ENCODE results near the gene TECTA.

Gene TECTA, protein sequence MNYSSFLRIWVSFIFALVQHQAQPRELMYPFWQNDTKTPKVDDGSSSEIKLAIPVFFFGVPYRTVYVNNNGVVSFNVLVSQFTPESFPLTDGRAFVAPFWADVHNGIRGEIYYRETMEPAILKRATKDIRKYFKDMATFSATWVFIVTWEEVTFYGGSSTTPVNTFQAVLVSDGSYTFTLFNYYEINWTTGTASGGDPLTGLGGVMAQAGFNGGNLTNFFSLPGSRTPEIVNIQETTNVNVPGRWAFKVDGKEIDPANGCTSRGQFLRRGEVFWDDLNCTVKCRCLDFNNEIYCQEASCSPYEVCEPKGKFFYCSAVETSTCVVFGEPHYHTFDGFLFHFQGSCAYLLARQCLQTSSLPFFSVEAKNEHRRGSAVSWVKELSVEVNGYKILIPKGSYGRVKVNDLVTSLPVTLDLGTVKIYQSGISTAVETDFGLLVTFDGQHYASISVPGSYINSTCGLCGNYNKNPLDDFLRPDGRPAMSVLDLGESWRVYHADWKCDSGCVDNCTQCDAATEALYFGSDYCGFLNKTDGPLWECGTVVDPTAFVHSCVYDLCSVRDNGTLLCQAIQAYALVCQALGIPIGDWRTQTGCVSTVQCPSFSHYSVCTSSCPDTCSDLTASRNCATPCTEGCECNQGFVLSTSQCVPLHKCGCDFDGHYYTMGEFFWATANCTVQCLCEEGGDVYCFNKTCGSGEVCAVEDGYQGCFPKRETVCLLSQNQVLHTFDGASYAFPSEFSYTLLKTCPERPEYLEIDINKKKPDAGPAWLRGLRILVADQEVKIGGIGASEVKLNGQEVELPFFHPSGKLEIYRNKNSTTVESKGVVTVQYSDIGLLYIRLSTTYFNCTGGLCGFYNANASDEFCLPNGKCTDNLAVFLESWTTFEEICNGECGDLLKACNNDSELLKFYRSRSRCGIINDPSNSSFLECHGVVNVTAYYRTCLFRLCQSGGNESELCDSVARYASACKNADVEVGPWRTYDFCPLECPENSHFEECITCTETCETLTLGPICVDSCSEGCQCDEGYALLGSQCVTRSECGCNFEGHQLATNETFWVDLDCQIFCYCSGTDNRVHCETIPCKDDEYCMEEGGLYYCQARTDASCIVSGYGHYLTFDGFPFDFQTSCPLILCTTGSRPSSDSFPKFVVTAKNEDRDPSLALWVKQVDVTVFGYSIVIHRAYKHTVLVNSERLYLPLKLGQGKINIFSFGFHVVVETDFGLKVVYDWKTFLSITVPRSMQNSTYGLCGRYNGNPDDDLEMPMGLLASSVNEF (N-terminal part only)

DNA sequence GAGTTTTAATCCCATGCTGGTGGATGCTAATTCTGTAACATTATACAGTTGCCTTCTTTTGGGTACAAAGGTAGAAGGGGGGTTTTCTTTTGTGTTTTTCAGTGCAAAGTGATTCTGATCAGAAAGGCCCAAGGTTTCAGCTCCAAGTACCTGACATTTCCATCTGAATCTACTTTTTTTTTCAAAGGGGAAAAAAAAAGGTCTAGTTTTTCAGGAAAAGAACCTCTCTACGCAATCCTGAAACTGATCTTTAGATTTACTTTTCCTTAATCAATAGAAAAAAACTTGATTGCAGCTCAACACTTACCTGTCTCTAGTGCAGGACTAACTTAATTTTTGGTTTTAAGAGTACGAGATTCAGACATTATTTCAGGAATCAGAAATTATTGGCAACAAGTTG lies at the start of gene TECTA:
Gene TECTA, plus strand, starts transcription at position 301 of the 400 bp plus-strand sequence. CDS start 1,423 bp downstream, outside the sequence.
- no peak for DNase-seq

DNA sequence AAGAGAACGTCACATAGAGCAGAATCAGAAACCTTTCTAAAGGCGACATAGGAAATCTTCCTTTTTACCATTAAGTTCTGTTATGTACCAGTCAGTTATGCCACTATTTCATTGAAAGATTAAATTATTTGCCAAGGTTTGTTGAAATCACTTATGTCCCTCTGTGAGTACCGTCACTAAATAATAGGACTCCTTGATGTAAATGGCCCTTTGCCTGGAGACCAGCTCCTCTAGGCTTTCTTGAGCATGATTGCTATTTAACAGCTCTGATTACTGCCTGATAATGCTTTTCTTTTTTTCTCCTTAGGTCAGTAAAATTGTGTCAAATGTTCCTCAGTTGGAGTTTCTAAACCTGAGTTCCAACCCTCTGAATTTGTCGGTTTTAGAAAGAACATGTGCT lies 47.8 kb upstream of the TECTA start:
- no peak for DNase-seq

- DNase-seq: no peak
Observed at GRCh38 chr11:121054266-121054665, 46.8 kb upstream of the TECTA start.

- no peak for DNase-seq
Observed at GRCh38 chr11:121055076-121055475, 46.0 kb upstream of the TECTA start.

DNA sequence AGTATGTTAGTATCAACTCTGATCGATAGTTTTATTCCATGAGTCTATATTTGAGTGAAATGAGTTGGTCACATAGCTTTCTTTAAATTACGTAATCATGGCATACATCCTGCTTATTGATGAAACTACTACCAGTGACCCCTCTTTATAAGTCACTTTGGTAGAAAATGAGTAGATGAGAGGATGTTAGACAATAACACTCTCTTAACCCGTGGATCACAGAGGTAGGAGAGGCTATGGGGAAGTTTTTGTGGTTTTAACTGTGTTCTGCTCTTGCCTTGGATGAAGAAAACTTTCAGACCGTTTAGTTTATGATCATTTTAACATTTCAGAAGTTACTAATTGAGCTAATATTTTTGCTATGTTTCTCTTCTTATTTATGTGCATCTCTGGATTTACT lies 43.1 kb upstream of the TECTA start:
- DNase-seq: no peak

DNA sequence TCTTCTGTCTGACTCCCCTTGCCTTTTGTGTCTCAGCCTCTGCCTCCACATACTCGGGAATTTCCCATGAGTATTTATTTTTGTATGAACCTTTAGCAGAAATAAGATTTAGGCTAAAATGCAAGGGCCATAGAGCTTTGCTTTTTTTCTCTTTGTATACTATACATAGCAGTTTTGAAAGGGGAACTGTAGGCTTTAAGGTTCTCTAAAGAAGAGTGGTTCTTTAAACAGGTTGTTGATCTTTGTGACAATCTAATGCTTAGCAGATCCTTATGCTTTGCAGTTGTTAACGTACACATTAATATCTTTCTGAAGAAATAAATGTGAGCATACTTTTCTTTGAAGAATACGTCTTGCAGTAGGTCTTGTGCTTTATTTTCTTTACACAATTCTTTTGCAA lies 42.1 kb upstream of the TECTA start:
- no peak for DNase-seq

DNA sequence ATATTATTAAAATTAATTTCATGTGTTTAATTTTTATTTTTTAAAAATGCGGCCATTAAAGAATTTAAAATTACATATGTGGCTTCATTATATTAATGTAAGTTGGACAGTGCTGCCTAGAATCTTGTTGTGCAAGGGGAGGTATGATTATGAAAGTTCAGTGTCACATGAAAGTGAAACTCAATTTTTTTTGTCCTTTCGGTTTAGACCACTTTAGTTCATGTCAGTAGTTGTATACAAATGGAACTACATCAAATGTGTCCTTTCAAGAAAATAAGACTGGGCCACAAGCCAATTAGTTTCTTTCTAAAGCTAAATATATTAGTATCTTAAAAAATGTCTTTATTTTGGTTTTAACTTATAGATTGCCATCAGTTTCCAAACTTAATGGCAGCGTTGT lies 41.4 kb upstream of the TECTA start:
- no peak for DNase-seq

DNA sequence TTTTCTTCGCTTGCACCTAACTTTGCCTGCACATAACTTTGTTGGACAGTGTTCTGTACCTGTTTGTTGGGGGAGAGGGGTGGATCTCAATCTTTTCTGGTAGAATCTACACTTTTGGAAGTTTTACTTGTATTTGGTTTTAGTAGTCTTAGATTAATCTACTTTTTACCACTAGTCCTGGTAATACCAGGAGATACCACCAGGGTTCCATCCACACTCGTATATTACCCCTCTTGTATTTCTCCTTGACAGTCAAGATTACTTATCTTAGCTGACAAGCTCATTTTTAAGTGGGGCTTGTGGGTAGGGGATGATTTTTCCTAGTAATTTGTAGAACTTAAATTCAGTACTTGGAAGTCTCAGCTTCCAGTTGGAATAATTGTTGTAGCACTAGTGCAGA lies 37.3 kb upstream of the TECTA start:
- DNase-seq: no peak

DNA sequence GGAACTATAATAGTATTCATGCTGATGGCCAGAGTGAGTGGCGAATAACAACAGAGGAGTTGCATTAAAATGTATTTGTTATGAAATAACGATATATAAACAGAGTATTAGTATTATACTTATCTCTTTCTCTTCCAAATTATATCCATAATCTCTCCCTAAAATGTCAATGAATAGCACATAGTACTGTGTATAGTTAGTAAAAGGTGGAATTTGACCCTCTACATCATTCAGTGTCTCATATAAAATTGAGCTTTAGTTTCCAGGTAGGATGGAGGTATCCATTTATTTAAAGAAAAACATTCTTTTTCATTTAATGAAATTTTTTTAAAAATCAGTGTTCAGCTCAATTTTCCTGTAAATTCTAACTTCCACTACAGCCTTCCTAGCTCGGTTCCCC lies 34.4 kb upstream of the TECTA start:
- DNase-seq: no peak

DNA sequence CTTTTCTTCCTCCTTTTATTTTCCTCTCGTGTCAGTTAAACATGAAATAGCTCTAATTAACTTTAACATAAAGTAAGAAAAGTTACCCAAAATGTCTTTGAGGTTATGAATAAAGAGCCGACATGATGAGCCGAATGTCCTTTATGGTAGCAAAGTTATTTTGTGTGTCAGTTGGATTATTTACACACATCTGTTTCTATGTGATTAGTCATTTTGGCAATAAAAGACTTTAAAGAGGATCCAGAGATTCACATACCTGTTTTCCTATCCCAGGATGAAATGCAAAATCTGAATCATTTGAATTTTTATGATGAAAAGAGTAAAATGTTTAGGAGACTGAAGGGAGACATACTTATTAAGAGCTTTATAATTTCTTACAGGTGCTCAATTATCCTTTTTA lies 34.0 kb upstream of the TECTA start:
- DNase-seq: no peak

- no peak for DNase-seq
Observed at GRCh38 chr11:121067453-121067852, 33.6 kb upstream of the TECTA start.

- DNase-seq: no peak
Observed at GRCh38 chr11:121067962-121068647, 32.9 kb upstream of the TECTA start.

DNA sequence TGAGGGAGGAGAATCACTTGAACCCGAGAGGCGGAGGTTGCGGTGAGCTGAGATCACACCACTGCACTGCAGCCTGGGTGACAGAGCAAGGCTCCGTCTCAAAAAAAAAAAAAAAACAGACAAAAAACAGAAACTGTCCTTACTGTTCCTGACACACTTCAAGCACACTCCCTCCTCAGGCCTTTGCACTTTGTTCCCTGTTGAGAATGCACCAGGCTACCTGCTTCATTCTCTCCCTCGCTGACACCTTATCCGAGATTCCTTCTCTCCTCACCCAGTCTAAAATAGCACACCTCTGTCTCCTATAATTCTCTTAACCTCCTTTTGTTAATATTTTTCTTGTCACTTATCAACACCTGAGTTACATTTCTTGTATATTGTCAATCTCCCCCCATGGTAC lies 32.3 kb upstream of the TECTA start:
- no peak for DNase-seq

GRCh38 chr11:121070951-121071845 lies 29.8 kb upstream of the TECTA start:
- no peak for DNase-seq

DNA sequence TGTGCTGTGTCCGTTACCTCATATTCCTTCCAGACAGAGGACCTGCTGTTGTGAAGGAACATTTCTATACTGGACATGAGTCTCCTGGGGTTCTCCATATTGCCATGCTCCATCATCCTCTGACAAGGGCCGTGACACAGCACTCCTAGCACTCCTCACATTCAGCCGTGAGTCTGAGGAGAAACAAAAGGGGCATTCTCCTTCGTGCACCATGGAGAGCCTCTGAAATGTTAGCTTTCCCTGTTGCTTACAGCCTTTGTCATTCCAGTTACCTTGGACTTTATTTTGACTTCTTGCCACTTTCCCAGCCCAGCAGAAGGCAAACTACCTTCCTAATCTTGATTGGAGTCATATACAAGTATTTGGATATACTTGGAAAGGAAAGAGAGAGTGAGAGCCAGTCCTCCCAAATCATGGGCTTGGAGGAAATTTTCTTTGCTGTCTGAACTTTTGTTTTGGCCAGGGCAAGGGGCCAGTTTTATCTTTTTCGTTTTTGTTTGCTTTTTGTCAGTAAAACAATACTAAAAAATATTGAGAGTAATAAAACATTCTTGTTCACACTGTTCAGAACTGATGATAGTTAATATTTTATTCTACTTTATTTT lies 29.1 kb upstream of the TECTA start:
- DNase-seq: no peak

- DNase-seq: no peak
Observed at GRCh38 chr11:121081321-121081720, 19.7 kb upstream of the TECTA start.

DNA sequence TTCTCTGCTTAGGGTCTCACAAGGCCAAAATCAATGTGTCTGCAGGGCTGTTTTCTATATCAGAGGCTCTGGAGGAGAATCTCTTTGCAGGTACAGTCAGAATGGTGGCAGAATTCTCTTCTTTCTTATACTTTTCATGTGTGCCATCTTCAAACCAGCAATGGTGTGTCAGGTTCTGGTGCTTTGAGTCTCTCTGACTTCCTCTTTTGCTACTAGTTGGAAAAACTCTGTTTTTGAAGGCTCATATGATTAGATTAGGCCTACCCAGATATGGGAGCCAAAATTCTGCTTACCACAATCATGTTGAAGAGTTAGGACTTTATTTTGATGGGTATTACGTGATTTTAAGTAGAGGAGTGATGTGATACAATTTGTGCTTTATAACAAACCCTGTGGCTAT lies 18.8 kb upstream of the TECTA start:
- no peak for DNase-seq

- no peak for DNase-seq
Observed at GRCh38 chr11:121082670-121083069, 18.4 kb upstream of the TECTA start.

DNA sequence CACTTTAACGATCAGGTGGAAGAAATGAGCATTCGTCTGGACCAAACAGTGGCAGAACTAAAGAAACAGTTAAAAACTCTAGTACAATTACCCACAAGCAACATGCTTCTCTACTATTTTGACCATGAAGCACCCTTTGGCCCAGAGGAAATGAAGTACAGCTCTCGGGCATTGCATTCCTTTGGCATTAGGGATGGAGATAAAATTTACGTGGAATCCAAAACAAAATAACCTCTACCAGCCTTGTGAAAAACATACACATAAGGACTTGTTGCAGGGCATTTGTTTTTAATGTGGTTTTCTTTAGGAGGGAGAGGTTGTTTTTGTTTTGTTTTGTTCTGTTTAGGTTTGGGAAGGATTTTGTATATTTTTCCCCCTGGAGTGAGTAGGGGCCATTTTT lies 14.2 kb upstream of the TECTA start:
- DNase-seq: no peak

GRCh38 chr11:121089566-121089965 lies 11.5 kb upstream of the TECTA start:
- no peak for DNase-seq

DNA sequence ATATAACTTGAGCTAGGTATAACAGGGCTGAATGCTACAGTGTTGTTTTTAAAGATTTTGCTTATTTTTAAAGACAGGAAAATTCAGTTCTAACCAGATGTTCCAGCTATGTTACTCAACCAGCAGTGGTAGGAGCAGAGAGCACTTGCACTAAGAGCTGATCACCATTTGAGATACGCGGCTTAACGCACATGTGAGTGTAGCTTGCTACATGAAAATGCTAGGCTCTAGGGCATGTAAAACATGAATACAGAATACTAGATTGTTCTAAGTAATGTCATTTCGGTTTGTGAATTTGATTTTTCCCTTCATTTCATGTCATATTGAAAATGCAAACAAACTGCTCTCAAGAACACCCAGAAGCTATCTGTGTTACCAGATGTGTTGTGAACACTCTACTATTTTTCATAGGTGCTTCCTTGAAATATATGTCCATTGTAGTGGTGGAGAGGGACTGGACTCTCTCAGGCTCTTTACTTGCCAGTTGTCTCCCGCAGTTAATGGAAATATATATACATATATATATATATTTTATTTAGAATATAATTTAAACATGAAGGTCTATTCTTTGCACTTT lies 10.8 kb upstream of the TECTA start:
- DNase-seq: no peak
